Thymus (tissue), 11 donors: Measurements from ENCODE around the gene AFF2. TPM values are rescaled to one million over a fixed set of nuclear protein-coding genes. Genes with fewer than 3 reads are reported as not detected.

Source experiments
- DNase-seq, 9 donors: peaks; one replicate each; pipeline ENCODE4 v3.0.0-alpha.2; 2013; ENCODE audit warnings: low spot score in 9 of 9, low read depth in 6 of 9, missing footprints in 1 of 9
- H3K27ac ChIP-seq, 2 donors: one replicate each; pipeline ENCODE4 v1.5.1; 2013; ENCODE audit warnings: control low read depth in 1 of 2, low read depth in 1 of 2, low read length in 1 of 2, mild to moderate bottlenecking in 1 of 2, moderate library complexity in 1 of 2
- H3K27me3 ChIP-seq, 2 donors: one replicate each; pipeline ENCODE4 v1.5.1; 2013; ENCODE audit warnings: low read length in 1 of 2; ENCODE audit not compliant: control insufficient read depth in 2 of 2, insufficient read depth in 1 of 2
- H3K36me3 ChIP-seq, 2 donors: one replicate each; pipeline ENCODE4 v1.5.1; 2013; ENCODE audit warnings: low read length in 1 of 2, mild to moderate bottlenecking in 1 of 2, moderate library complexity in 1 of 2; ENCODE audit not compliant: control insufficient read depth in 2 of 2, insufficient read depth in 2 of 2
- H3K4me1 ChIP-seq, 2 donors: one replicate each; pipeline ENCODE4 v1.5.1; 2013; ENCODE audit warnings: low read length in 2 of 2; ENCODE audit not compliant: control insufficient read depth in 2 of 2, insufficient read depth in 2 of 2
- H3K4me3 ChIP-seq, 2 donors: one replicate each; pipeline ENCODE4 v1.5.1; 2013; ENCODE audit warnings: low read length in 2 of 2, control low read depth in 1 of 2, mild to moderate bottlenecking in 1 of 2
- H3K9me3 ChIP-seq, 2 donors: one replicate each; pipeline ENCODE4 v1.5.1; 2013; ENCODE audit warnings: low read length in 1 of 2, mild to moderate bottlenecking in 1 of 2; ENCODE audit not compliant: control insufficient read depth in 2 of 2, insufficient read depth in 1 of 2
- WGBS: extraction: QIAGEN DNeasy Blood & Tissue Kit; methylation state at CpG from one replicate; pipeline ENCODE4 v1.1.7; 2013; 5-methylcytosine and 5-hydroxymethylcytosine counted together
- polyA plus RNA-seq: library from polyadenylated mRNA; stranded (reverse); fragments of 200-250 nt; gene quantifications from one replicate; pipeline ENCODE4 v1.2.3, GENCODE V29; 2013
- total RNA-seq: library from RNA; stranded (reverse); fragments of 120-200 nt; gene quantifications from one replicate; pipeline ENCODE4 v1.2.4, GENCODE V29; 2013
- donor health status: healthy.

Gene AFF2
- total and polyA plus RNA-seq, 2 donors: 1.3 to 27.4 TPM

- WGBS: over 99% methylated on average over 3 of the region's 3 CpGs
- no peak overlapping the region for H3K4me3 ChIP-seq
- peaks cover 0 to 3% of the 10 kb centered on the region in 2 donors for H3K9me3 ChIP-seq
- H3K27me3 ChIP-seq: no peaks in the 10 kb centered on the region
- no peaks in the 10 kb centered on the region for H3K36me3 ChIP-seq
- DNase-seq: no peak
- no peaks in the 10 kb centered on the region for H3K4me1 ChIP-seq
- no peak overlapping the region for H3K27ac ChIP-seq
Observed at GRCh38 chrX:148768296-148768695, 267.9 kb downstream of the AFF2 start.

GRCh38 chrX:148771440-148771839, 271.0 kb downstream of the AFF2 start:
- no peaks in the 10 kb centered on the region for H3K9me3 ChIP-seq
- no peak overlapping the region for H3K4me3 ChIP-seq
- no peaks in the 10 kb centered on the region for H3K4me1 ChIP-seq
- no peaks in the 10 kb centered on the region for H3K36me3 ChIP-seq
- H3K27me3 ChIP-seq: no peaks in the 10 kb centered on the region
- H3K27ac ChIP-seq: no peak overlapping the region
- no peak for DNase-seq

GRCh38 chrX:148774276-148774675, 273.9 kb downstream of the AFF2 start:
- H3K4me1 ChIP-seq: no peaks in the 10 kb centered on the region
- H3K27ac ChIP-seq: no peak overlapping the region
- no peak for DNase-seq
- WGBS: 97% methylated on average over 4 of the region's 4 CpGs
- no peaks in the 10 kb centered on the region for H3K9me3 ChIP-seq
- no peaks in the 10 kb centered on the region for H3K27me3 ChIP-seq
- H3K4me3 ChIP-seq: no peak overlapping the region
- H3K36me3 ChIP-seq: no peaks in the 10 kb centered on the region

GRCh38 chrX:148784137-148784536, 283.7 kb downstream of the AFF2 start:
- H3K27me3 ChIP-seq: no peaks in the 10 kb centered on the region
- 96% methylated on average over 2 of the region's 2 CpGs for WGBS
- no peak overlapping the region for H3K27ac ChIP-seq
- H3K9me3 ChIP-seq: no peaks in the 10 kb centered on the region
- DNase-seq: no peak
- H3K36me3 ChIP-seq: no peaks in the 10 kb centered on the region
- H3K4me3 ChIP-seq: no peak overlapping the region
- no peaks in the 10 kb centered on the region for H3K4me1 ChIP-seq

GRCh38 chrX:148784856-148785255, 284.4 kb downstream of the AFF2 start:
- Histone ChIP-seq H3K27ac (no peak overlapping the region), H3K4me3 (no peak overlapping the region), H3K27me3 (no peaks in the 10 kb centered on the region), H3K9me3 (no peaks in the 10 kb centered on the region), H3K36me3 (no peaks in the 10 kb centered on the region), H3K4me1 (no peaks in the 10 kb centered on the region)
- 97% methylated on average over 9 of the region's 9 CpGs for WGBS
- no peak for DNase-seq

- WGBS: 67% methylated on average over 1 of the region's 1 CpG
- no peaks in the 10 kb centered on the region for H3K9me3 ChIP-seq
- DNase-seq: no peak
- no peak overlapping the region for H3K27ac ChIP-seq
- H3K4me3 ChIP-seq: no peak overlapping the region
- H3K27me3 ChIP-seq: no peaks in the 10 kb centered on the region
- no peaks in the 10 kb centered on the region for H3K36me3 ChIP-seq
- H3K4me1 ChIP-seq: no peaks in the 10 kb centered on the region
Observed at GRCh38 chrX:148785256-148785655, 284.8 kb downstream of the AFF2 start.

- H3K27ac ChIP-seq: no peak overlapping the region
- WGBS: 96% methylated on average over 4 of the region's 4 CpGs
- no peaks in the 10 kb centered on the region for H3K36me3 ChIP-seq
- no peak for DNase-seq
- no peaks in the 10 kb centered on the region for H3K4me1 ChIP-seq
- H3K9me3 ChIP-seq: no peaks in the 10 kb centered on the region
- H3K4me3 ChIP-seq: no peak overlapping the region
- no peaks in the 10 kb centered on the region for H3K27me3 ChIP-seq
Observed at GRCh38 chrX:148788449-148788848, 288.0 kb downstream of the AFF2 start.

- DNase-seq: no peak
- no peaks in the 10 kb centered on the region for H3K36me3 ChIP-seq
- no peaks in the 10 kb centered on the region for H3K27me3 ChIP-seq
Observed at GRCh38 chrX:148794350-148794749, 293.9 kb downstream of the AFF2 start.

GRCh38 chrX:148804579-148805355, 304.4 kb downstream of the AFF2 start:
- Histone ChIP-seq H3K9me3 (no peaks in the 10 kb centered on the region), H3K27me3 (no peaks in the 10 kb centered on the region), H3K4me1 (no peaks in the 10 kb centered on the region), H3K27ac (no peak overlapping the region), H3K36me3 (no peaks in the 10 kb centered on the region), H3K4me3 (no peak overlapping the region)
- WGBS: 86% methylated on average over 8 of the region's 8 CpGs
- no peak for DNase-seq

More at GRCh38 chrX:148794350-148794749, 293.9 kb downstream of the AFF2 start:
- Histone ChIP-seq H3K9me3 (no peaks in the 10 kb centered on the region), H3K27ac (no peak overlapping the region), H3K4me3 (no peak overlapping the region), H3K4me1 (no peaks in the 10 kb centered on the region)
